HG03520 (cell line): ENCODE measurements around the gene HOXC9.

Experiments used
- ATAC-seq: cut with Tn5 transposase; IDR thresholded peaks from one replicate; pipeline ENCODE4 v1.9.1; 2021; ENCODE audit warnings: mild to moderate bottlenecking, moderate library complexity; ENCODE audit not compliant: unreplicated experiment

Gene HOXC9

DNA sequence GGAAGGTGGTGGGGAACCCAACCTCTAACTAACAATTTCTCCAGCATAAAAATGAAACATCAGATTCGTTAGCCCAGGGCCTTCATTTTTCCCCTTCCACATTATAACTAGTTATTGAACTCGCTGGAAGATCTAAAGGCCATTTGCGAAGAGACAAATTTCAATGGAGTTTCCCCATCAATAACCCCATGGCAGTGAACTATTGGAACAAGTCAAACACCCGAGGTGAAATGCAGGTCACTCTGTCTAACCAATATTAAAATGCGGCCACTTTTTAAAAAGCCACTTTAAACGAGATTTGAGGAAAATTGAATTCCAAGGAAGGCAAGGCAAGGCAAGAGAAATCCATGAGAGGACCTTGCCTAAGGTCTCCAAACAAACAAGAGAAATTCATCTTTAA lies 49.1 kb downstream of the HOXC9 start:
- no peak for ATAC-seq

DNA sequence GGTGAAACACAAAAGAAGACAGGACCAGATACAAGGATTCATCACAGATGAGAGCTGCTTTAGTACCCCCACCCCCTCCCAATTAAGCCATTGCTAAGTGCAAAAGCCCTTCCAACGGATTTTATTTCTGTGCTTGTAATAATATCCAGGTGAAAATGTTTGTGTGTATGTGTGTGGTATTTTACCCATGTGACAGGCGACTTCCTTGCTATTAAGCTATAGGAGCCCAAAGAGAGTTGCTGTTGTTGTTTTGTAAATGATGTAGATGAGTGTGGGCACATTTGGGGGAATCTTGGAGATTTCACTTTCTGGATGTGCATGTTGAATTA lies 50.5 kb downstream of the HOXC9 start:
- ATAC-seq, result no peak

DNA sequence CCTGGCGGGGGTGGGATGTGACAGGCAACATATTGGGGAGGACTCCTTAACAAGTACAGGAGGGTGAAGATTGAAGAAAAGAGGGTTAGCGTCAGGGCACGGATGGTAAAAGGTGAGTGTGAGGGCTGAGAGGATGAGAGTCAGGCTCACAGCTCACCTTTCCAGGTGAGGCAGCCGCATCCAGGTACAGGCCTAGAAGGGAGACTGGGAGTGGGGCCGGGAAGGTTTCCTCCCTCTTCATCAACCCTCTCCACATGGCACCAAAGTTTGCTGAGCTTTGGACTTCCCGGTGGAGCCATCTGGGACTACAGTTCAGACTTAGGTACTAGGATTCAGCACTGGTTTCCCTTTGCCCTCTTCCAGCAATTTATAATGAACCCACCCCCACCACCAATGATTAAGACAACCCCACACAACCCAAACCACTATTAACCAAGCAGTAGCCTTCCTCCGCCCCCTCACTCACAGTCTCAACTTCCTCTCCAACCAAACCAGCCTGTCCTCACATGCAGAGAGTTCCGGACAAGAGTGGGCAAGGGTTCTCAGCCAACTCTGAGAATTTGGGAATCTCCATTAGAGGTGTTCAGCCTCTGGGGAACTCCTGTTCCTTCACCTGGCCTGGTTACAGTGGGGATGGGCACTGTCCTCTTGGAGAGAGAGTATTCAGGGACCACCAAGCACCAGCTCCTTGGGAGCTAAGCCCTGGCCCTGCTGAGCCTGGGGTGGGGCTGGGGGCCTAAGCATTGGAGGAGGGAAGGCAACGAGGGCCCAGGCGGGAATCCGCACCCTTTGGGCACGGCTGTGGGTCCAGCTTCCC lies 51.3 kb downstream of the HOXC9 start:
- no peak for ATAC-seq

DNA sequence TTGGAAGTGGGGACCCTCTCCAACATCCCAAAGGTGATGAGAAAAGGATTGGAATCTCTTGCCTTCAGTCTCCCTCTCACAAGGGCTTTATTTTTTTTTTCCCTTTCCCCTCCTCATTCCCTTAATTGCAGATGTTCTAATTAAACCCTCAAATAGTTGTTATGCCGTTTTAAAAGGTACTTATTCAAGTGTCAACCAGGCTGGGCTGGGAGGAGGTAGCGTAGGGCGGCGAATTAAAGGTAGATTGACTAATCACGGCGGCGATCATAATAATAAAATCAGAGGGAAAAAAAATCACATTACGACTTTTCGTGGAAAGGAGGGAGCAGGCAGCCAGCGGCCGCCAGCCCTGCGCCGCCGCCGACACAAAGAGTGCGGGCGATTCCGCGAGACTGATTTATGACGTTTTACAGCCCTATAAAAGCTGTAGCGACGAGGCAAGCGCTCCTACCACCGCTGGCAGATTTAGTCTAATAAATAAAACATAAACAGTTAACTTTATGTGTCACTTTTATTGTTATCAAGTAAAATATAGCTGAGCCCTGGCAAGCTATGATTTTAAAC lies 52.0 kb downstream of the HOXC9 start:
- ATAC-seq, result no peak

- ATAC-seq, result no peak
Observed at GRCh38 chr12:54052438-54053002, 52.6 kb downstream of the HOXC9 start.
